HG03354 (cell line): ENCODE data around the gene CXCR4.
"Not testable (repeated sequence)": the region's sequence is repeated elsewhere in the genome, so short reads cannot be mapped to it uniquely, and the experiment has no call there.

Experiments
- ATAC-seq: cut with Tn5 transposase; IDR thresholded peaks from one replicate; pipeline ENCODE4 v1.9.1; 2021; ENCODE audit warnings: mild to moderate bottlenecking; ENCODE audit not compliant: unreplicated experiment, poor library complexity, severe bottlenecking

Gene CXCR4

DNA sequence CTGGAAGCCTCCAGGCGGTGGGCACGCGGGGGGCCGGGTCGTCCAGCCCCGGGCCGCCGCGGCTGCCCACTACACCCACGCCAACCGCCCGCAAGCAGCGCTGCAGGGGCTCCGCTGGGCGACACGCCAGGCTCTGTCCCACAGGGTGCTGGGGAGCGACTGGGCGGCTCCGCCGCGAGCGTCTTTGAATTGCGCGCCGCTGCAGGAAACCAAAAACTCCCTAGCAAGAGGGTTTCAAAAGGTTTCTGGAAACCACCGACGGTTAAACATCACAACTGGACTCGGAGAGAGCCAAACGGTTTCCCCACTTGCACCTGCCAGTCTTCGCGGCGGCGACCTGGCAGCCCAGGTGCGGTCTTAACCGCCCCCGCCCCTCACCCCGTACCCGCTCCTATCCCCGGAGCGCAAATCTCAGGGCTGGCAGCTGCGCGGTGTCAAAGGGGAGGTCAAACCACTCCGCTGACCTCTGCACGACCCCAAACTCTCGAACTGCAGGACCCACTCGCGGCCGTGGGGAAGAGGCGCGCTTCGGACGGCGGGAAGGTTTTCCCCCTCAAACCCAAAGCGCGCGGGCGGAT lies 1.0 kb downstream of the CXCR4 start:
- peak; percentile 56 for ATAC-seq

DNA sequence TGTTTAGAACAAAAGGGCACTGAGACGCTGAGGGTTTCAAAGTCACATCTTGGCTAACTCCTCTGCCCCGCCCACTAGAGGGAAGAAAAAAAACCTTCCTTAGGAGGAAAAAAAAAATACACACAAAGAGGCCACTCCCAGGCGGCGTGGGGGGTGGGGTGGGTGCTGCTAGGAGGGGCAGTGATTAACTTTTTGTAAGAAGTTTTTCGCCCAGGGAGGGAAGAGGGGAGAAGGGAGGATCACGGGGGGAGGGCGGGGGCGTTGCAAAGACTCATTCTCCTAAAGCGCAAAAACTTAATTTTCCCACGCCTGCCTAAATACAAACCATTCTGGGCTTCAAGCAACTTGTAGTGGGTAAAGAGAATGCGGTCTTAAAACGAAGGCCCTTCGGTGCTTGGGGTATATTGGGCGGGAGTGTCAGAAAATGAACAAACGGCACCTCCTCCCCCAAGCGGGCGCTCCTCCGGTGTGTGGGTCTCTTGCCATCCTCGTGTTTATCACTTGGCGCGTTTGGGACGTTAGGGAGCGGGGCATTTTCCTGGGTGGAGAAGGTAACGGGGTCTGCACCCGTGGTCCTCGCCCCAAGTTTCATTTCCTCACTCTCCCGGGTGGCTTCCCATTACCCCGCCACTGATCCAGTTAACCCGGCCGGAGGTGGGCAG lies 1.7 kb downstream of the CXCR4 start:
- ATAC-seq = peak; percentile 24

DNA sequence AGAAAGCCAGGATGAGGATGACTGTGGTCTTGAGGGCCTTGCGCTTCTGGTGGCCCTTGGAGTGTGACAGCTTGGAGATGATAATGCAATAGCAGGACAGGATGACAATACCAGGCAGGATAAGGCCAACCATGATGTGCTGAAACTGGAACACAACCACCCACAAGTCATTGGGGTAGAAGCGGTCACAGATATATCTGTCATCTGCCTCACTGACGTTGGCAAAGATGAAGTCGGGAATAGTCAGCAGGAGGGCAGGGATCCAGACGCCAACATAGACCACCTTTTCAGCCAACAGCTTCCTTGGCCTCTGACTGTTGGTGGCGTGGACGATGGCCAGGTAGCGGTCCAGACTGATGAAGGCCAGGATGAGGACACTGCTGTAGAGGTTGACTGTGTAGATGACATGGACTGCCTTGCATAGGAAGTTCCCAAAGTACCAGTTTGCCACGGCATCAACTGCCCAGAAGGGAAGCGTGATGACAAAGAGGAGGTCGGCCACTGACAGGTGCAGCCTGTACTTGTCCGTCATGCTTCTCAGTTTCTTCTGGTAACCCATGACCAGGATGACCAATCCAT lies 2.7 kb downstream of the CXCR4 start:
- ATAC-seq = no peak

DNA sequence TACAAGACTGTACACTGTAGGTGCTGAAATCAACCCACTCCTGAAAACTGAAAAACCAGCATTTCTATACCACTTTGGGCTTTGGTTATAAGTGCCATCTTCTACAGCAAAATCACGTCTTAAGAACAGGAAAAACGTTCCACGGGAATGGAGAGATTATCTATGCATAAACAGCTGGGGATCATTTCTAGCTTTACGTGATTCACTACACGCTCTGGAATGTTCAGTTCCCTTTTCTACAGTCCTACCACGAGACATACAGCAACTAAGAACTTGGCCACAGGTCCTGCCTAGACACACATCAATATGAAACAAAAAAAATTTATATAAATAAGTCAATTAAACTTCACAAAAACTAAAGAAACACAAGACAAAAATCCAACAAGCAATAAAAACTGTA lies 3.6 kb downstream of the CXCR4 start:
- ATAC-seq = no peak

DNA sequence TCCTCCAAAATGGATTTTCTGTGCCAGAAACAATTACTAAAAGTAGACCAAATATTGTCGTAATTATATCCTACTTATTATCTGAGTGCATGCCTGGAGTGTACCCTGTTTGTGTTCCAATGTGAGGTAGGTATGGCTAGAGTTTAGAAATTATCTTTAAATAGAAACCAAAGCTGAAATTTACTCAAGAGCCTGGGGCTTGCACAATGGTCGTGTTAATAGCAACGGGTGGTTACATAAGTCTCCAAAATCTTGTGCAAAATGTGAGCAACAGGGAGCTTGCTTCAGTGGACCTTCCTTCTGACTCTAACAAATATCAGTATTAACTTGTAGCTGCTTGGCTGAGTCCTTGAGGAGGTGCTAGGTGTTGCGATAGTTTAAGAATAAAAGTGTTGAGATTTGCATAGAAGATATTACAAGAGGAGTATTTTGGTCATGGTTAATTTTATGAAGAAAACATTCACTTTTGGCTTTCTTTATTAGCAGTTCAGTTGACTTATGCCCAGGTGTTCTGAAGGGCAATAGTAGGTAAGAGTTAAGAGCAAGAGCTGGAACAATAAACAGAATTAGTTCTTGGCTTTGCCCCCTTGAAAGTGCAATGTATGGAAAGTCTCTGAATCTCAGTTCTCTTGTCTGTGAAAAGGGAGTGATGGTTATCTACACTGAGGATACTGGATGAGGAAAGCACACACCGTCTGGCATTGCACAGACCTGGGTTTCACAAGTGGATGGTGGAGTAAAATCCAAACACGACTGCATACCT lies 4.6 kb downstream of the CXCR4 start:
- no peak for ATAC-seq

DNA sequence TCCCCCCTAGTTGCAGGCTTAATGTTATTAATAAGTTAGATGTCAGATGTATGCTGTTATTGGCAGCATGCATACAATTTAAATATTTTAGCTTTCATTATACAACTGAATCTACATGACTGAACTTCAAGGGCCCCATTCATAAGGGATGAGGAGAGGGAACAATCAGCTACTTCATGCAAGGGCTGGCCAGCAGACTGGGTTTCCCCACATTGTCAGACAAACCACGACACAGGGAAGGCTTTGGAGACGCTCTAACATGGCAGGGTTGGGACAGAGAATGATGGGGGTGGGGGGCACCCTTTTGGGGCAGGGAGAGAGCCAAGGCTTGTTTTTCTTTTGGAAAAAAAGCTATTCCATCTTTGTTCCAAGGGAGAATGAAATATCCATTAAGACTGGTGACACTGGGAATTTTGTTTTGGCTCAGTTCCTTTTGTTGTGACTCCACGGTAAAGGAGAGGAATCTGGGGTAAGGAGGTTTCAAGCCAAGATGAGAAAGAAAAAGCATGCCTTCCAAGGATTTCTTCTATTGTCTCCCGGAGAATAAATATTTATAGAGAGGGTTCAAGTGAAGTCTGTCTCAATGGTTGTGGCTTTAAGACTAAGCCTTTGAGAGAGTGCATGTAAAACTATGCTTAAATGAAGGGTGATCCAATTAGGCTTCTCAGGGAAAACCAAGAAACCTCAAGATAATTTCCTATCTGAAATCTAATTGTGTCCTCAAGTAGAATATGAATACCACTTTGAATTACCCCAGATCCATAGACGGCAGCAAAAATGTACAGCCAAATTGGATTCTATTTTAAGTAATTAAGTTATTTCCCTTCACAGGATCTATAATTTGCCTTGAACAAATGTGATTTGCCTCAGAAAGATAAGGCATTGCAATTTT lies 5.4 kb downstream of the CXCR4 start:
- no peak for ATAC-seq

DNA sequence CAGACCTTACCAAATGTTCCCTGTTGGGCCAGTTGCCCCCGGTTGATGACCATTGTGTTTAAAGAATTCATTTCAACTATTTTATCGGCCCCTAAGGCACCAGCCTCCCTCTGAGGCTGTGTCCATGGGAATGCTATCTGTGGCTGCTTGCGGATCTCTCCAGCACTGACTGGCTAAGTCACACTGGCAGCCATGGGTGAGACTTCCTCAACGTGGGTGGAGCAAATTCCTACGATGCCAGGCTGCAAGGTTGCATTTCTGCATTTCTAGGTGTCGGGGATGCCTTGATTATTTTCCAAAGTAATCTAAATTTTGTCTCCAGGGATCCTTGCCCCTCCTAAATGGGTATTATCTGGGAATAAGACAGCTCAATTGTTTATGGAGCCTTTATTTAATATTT lies 6.2 kb downstream of the CXCR4 start:
- no peak for ATAC-seq

DNA sequence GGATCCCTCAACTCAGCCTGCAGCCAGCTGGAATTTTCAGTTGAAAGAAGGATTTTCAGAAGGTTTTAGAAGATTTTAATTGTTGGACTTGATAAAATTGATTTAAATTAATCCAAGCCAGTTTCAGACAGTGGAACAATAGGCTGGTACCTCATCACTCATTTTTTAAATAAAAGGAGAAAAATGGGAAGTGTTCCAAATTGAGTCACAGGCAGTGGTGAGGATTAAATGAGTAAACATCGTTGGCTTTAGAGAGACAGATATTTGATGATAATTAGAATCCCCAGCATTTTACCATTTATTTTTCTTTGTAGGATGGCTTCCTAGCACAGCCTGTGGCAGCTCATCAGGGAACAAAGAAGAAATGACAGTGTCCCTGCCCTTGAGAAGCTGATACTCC lies 7.4 kb downstream of the CXCR4 start:
- ATAC-seq = no peak

DNA sequence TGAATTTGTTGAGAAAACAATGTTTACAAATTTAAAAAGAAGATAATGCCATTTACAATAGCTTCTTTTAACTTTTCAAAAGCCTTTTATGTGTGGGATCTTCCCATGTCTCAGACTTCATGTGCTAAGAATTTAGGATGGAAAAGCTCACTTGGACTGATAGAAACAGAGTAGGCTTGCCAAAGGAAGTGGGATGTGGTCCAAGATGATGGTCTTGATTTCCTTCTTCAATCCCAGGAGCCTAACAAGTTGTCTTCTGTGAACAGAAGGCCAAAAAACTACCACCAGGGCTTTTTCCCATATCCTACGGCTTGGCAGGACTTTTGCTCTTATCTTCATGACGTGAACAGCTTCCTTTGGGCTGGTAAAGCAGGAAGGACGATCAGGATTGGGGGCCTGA lies 9.5 kb downstream of the CXCR4 start:
- no peak for ATAC-seq

DNA sequence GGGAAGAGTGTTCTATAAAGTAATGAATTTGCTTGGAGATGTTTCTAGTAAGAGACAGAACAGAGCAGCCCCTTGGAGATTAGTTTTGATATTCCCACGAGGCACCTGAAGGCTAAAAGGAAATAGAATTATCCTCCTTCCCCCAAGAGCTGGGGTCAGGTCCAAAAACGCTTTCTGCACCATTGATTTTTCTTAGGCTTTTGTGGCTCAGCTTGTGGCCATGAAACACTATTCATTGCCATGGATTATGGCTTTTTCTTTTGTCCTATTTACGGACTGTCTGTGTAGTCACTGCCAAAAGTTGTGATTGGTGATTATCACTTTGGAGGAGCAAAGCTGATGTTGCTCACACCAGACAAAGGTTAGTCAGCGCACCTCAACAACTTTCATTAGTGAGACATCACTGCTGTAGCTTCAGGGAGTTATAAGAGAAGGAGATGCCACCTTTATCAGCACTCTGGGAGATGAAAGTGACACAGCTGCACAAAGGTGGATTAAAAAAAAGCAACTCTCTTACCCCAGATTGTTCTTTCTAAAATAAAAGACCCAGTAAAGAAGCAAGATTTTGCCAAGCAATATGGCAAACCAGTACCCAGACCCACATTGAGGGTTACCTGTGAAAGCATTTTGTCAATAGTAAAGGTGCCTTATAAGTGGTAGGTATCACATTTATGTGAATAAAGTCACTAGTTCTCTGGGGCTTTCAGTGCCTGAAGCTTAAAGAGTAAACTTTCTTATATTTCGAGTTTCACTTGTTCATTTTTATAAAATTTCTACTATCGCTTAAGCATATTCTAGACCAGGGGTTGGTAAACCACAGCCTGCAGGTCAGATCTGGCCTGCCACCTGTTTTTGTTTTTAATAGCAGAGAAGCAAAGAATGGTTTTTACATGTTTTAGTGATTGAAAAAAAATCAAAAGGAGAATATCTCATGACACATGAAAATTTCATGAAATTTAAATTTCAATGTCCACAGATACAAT lies 10.6 kb downstream of the CXCR4 start:
- peak; percentile 83 for ATAC-seq

DNA sequence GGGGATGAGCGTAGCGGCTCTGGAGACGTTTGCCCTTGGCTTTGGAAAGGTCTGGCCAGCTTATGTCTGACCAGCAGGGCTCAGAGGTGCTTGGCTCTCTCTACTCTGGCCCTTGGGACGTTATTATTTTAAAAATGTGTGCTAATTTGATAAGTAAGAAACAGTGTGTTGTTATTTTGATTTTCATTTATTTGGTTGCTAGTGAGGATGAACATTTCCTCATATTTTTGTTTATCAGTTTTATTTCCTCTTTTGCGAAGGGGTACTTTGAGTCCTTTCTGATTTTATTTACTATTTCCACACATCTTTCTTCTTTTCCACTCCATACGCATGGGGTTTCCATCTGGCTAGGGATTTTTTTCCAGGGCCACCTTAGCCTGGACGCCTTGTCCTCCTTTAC lies 11.4 kb downstream of the CXCR4 start:
- no peak for ATAC-seq

DNA sequence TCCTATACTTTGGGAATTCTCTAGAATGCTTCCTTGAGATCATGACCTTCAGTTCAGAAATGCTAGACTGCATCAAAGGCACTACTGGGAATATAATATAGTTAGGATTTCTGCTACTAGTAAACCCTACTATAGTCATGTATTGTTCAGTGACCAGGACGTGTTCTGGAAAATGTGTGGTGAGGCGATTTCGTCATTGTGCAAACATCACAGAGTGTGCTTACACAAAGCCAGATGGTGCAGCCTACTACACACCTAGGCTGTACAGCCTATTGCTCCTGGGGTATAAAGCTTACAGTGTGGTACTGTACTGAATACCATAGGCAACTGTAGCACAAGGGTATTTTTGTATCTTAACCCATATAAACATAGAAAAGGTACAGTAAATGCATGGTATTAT lies 13.0 kb downstream of the CXCR4 start:
- ATAC-seq = no peak

DNA sequence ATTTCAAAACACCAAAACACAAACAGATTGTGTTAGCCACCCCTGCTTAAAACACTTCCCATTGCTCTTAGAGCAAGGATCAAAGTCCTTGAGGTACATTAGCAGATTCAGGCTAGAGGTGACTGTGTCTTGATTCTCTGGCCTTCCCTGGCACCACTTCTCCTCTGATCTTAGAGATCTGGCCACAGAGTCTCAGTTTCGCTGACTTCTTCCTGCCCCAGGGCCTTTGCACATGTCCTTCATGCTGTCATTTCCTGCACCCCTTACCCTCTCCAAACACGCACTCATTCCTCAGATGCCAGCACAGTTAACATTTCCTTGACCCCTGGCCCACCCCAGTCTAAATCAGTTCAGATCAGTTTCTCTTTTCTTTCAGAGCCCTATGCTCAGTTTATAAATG lies 16.9 kb downstream of the CXCR4 start:
- ATAC-seq = no peak

DNA sequence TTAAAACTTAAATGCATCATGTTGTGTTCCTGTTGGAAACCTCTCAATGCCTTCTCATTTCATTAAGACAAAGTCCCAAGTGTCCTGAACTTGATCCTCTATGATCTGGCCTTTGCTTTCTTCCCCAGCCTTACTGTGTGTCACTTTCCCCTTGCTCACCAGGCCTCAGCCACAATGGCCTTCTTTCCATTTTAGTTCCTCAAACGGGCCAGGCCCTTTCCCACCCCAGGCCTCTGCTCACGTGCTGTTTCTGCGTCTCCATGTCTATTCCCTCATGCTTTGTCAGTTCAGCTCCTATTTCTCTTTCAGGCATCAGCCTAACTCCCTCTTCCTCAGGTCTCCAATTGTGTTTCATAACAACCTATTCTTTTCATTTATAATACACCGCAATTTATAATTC lies 19.5 kb downstream of the CXCR4 start:
- no peak for ATAC-seq

DNA sequence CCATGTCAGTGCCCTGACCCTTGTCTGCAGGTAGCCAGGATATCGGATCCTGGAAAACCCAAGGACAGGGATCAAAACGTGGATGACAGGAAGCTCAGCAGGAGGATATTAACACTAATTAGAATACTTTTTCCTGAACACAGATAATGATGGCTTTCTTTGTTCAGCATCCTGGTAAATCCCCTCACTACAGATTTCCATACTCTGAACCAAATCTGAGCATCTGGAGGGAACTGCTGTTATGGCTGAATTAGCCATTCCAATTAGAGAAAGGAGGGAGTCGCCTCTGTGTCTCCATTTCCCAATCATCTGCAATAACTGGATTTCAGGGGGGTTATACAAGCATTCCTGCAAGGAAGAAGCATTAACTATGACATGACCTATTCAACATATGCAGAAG lies 24.4 kb downstream of the CXCR4 start:
- ATAC-seq = no peak

DNA sequence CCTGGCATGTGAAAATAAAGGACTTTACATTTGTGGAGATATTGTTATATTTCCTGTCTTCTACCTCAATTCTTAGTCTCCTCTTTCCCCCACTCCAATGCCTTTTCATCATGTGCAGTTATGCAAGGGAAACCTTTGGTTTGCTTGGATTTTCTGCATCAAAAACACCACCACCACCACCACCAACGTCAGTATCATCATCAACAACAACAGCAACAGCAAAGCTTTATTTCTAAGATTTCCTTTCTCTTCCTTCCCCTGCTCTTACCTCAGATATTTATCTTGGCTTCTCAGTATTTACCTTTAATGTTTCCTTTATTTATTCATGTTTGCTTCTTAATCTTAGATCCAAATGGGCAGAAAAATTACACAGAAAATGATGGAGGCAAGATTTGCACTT lies 26.1 kb downstream of the CXCR4 start:
- no peak for ATAC-seq

DNA sequence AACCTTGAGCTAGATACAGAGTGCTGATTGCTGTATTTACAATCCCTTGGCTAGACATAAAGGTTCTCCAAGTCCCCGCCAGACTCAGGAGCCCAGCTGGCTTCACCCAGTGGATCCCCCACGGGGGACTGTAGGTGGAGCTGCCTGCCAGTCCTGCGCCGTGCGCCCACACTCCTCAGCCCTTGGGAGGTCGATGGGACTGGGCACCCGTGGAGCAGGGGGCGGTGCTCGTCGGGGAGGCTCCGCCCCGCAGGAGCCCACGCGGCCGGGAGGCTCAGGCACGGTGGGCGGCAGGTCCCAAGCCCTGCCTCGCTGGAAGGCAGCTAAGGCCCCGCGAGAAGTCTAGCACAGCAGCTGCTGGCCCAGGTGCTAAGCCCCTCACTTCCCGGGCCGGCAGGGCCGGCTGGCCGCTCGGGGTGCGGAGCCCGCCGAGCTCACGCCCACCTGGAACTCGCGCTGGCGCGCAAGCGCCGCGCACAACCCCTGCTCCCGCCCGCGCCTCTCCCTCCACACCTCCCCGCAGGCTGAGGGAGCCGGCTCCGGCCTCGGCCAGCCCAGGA lies 30.0 kb downstream of the CXCR4 start:
- not testable (repeated sequence) for ATAC-seq

DNA sequence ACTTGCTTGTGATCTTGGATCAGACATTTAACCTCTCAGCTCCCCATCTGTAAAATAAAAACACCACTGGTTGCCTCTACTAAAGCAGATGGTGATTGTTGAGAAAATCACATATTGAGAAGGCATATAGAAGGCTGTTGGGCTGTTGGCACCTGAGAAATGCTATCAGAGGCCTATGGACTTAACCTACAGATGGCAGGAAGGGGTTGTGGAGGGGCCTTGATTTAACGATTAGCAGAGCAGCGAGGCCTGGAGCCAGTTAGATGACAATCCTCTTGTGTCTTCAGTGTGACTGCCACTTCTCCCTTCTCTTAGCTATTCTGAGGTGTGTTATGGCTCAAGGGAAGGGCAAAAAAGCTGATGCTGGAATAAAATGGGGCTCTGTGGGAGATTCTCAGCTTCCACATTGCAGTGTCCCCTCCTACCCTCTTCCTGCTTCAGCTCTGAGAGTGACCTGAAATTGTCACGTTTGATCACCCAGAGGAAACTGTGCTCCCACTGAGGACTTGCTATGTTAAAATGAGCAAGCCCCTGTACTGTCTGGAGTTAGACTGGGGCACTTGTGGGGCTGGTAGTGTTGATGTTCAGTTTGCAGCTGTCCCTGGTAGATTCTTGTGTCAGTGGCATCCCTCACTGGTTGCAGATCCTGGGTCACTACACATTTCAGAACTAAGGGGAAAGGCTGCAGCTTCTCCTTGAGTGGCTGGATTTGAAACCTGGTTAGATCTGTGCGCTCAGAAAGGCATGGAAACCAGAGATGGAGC lies 31.5 kb downstream of the CXCR4 start:
- no peak for ATAC-seq
